ENCODE measurements around the gene CYP2B6.
"Not testable (repeated sequence)": the region's sequence is repeated elsewhere in the genome, so short reads cannot be mapped to it uniquely, and the experiment has no call there.

CYP2B6 gene

DNA sequence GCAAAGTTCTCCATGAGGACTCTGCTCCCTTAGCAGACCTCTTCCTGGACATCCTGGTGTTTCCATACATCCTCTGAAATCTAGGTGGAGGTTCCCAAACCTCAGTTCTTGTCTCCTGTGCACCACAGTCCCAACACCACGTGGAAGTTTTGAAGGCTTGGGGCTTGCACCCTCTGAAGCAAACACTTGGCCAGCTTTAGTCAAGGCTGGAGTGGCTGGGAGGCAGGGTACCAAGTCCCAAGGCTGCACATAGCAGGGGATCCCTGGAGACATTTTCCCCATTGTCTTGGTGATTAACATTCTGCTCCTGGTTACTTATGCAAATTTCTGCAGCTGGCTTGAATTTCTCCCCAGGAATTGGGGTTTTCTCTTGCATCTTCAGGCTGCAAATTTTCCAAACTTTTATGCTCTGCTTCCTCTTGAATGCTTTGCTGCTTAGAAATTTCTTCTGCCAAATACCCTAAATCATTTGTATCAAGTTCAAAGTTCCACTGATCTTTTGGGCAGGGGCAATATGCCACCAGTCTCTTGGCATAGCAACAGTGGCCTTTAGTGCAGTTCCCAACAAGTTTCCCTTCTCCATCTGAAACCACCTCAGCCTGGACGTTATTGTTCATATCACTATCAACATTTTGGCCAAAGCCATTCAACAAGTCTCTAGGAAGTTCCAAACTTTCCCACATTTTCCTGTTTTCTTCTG is 10.2 kb upstream of the CYP2B6 start:
- DNase-seq (ENCODE audit: low read depth): not testable (repeated sequence)

DNA sequence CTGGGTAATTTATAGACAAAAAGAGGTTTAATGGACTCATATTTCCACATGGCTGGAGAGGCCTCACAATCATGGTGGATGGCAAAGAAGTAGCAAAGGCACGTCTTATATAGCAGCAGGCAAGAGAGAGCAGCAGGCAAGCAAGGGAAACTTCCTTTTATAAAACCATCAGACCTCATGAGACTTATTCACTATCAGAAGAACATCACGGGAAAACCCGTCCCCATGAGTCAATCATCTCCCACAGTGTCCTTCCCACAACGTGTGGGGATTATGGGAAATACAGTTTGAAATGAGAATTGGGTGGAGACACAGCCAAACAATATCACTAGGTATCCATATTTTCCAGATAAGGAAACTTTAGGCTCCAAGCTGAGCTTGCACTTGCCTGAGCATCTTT is 9.5 kb upstream of the CYP2B6 start:
- DNase-seq (ENCODE audit: low read depth): no peak

- no peak for DNase-seq (ENCODE audit: low read depth)
These were observed 8.4 kb upstream of the CYP2B6 start for GRCh38 chr19:40982594-40983101.

- no peak for DNase-seq (ENCODE audit: low read depth)
These were observed 1.6 kb upstream of the CYP2B6 start for GRCh38 chr19:40989453-40989852.

DNA sequence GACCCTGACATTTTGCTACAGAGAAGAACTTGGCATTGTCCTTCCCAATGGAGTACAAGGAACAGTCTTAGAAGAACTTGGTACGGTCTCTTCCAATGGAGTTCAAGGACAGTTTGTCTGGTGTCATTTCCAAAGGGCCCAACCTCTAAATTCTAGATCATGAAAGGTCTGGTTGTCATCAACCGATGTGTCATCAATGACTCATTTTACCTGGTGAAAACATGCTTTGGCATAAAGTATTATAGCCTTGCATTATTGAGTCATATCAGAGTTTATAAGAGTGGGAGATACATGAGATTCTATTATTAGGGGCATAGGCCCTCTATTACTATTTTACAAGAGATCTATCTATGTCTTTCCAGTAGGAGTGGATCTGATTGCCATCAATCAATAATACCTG is 4.3 kb downstream of the CYP2B6 start:
- DNase-seq (ENCODE audit: low read depth): no peak

DNA sequence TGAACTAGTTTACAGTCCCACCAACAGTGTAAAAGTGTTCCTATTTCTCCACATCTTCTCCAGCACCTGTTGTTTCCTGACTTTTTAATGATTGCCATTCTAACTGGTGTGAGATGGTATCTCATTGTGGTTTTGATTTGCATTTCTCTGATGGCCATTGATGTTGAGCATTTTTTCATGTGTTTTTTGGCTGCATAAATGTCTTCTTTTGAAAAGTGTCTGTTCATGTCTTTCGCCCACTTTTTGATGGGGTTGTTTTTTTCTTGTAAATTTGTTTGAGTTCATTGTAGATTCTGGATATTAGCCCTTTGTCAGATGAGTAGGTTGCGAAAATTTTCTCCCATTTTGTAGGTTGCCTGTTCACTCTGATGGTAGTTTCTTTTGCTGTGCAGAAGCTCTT is 7.9 kb downstream of the CYP2B6 start:
- DNase-seq (ENCODE audit: low read depth): not testable (repeated sequence)

GRCh38 chr19:41000310-41000737 is 9.2 kb downstream of the CYP2B6 start:
- no peak for DNase-seq (ENCODE audit: low read depth)

DNA sequence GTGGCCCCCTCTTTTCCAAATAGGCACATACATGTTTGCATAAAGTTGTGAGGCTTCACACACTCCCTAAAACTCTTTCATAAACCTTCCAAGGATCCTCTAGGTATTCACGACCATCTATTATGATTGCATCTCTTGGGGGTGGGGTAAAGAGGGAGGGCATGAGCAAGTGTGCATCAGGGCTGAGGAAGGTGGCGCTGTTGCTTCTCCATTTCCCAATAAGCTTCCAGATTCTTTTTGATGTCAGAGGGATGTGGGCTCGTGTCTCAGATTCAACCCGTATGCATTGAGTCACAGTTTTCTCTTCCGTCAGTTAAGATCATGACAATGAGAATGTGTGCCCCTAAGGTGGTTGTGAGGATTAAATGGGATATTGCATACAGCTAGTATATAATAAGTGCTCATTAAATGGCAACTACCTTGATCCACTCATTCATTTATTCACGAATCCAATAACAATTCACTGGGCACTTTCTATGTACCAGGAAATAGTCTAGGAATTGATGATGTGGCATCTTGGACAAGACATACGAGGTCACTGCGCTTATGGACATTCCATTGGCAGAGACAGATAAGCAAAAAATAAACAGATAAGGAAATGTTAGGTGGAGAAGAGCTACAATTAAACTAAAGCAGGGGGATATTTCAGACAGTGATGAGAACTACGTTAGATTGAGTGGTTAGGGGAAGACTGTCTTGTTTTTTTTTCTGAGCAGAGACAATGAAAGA is 10.3 kb downstream of the CYP2B6 start:
- no peak for DNase-seq (ENCODE audit: low read depth)

DNA sequence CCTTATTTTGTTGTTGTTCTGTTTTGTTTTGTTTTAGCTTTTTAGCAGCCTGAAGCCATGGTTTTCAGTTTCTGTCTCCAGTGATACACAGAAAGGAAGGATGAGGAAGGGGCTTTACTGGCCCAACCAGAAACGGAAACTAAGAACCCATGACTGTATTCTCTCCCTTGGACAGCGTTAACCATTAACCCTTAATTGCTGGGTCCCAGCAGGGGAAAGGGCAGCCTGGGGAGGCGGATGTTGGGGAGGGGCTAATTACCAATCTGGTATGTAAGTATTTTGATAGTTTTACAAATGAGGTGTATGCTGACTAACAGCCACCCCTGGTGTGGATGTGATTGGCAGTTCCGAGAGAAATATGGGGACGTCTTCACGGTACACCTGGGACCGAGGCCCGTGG is 12.6 kb downstream of the CYP2B6 start:
- not testable (repeated sequence) for DNase-seq (ENCODE audit: low read depth)

DNA sequence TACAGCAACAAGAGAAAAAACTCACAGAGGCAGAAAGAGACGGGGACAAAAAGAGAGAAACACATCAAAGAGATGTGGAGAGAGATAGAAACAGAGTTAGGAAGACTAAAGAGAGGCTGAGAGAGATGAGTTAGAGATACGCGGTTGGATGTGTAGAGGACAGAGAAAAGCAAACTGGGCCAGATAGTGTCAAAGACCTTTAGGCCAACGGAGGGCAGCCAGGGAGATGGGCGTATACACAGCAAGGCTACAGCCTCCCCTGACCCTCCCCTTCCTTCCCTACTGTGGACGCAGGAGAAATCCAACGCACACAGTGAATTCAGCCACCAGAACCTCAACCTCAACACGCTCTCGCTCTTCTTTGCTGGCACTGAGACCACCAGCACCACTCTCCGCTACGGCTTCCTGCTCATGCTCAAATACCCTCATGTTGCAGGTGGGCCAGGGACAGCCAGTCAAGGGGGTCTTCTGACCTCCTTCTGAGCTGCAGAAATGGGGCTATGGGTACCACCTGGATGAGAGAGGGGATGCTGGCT is 18.7 kb downstream of the CYP2B6 start:
- DNase-seq (ENCODE audit: low read depth): no peak

- DNase-seq (ENCODE audit: low read depth): no peak
These were observed 22.3 kb downstream of the CYP2B6 start for GRCh38 chr19:41013359-41013758.

GRCh38 chr19:41014643-41015042 is 23.6 kb downstream of the CYP2B6 start:
- DNase-seq (ENCODE audit: low read depth): no peak

- DNase-seq (ENCODE audit: low read depth): no peak
These were observed 25.5 kb downstream of the CYP2B6 start for GRCh38 chr19:41016488-41017071.

- no peak for DNase-seq (ENCODE audit: low read depth)
These were observed 27.7 kb downstream of the CYP2B6 start for GRCh38 chr19:41018736-41019290.

- no peak for DNase-seq (ENCODE audit: low read depth)
These were observed 28.3 kb downstream of the CYP2B6 start for GRCh38 chr19:41019346-41019745.

- DNase-seq (ENCODE audit: low read depth): no peak
These were observed 32.1 kb downstream of the CYP2B6 start for GRCh38 chr19:41023193-41023592.

DNA sequence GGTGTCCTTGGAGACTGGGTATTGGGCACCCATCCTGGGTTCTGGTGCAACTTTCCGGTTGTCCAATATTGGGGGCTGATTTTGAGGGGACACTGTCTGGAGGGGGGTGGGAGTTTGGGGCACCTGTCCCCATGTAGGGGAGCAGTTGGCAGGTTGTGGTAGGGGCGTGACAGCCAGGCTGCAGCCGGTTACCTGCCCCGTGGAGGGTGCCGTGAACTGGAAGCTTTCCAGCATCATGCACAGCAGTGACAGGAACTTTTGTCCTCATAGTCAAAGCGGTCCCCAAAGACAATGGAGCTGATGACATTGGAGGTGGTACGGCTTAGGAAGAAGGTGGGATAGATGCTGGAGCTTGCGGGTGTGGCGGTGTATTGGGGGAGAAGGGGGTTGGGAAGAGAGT is 34.3 kb downstream of the CYP2B6 start:
- no peak for DNase-seq (ENCODE audit: low read depth)

DNA sequence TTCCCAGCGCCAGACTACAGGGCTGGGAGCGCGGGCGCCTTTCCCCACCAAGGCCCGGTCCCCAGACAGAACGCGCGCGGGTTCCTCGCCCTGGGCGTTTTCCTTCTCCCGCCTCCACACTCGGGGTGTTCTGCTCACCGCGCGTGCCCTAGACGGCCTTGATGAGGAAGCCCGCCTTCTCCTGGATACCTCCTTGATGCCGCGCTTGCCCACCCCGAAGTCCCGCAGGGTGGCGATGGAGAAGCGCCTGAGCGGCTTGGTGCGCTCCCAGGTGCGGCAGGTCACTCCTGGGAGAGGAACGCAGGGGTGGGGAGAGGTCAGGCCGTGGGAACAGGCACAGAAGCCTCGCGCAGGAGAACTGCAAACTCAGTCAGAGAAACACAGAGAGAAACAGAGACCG is 34.8 kb downstream of the CYP2B6 start:
- no peak for DNase-seq (ENCODE audit: low read depth)

GRCh38 chr19:41027273-41027967 is 36.3 kb downstream of the CYP2B6 start:
- no peak for DNase-seq (ENCODE audit: low read depth)

DNA sequence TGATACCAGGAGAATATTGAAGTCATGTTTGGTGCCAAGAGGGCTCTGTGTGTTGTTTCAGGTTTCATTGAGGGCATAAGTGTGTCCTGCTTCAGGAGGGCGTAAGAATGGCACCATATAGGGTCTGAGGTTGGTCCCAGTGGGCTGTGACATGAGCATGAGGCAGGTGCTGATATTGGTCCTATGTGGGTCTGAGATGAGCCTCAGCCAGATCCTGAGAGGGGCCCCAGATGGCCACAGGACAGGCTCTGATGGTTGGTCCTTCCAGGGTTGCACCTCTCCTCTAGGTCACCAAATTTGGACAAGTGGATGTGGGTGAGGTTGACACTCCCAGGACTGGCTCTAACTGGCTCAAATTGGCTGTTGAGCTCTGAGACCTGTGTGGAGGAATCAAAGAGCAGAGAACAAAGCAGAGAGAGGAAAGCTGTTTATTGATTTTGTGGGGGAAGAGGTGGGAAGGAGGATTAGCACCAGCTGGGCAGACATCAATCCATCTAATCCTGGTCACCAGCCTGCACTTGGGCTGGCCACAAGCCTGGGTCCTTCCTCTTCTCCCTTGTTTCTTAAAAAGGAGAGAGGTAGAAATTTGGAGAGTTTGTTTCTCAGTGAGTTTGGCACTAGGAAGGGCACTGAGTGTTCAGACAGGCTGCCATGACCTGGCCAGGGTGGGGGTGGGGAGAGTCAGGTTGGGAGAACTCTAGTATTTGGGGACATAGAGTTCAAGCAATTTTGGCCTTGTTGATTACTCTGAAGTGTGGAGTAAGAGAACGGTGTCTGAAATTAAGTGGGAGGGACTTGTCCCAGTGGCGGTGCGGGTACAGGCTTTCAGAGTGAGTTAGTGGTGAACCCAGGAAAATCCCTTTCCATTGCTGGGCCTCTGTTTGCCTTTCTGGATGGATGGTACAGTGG is 38.7 kb downstream of the CYP2B6 start:
- DNase-seq (ENCODE audit: low read depth): no peak

- no peak for DNase-seq (ENCODE audit: low read depth)
These were observed 39.6 kb downstream of the CYP2B6 start for GRCh38 chr19:41030651-41031050.

Data from fibroblast of the conjunctiva (primary cell).